Left ventricle myocardium inferior (tissue), 1 donor: Measurements from ENCODE around the gene ZNF195. TPM values are rescaled to one million over a fixed set of nuclear protein-coding genes. Genes with fewer than 3 reads are reported as not detected.
"Not testable (repeated sequence)": the region's sequence is repeated elsewhere in the genome, so short reads cannot be mapped to it uniquely, and the experiment has no call there.

Experiments
- DNase-seq: peaks from one replicate; pipeline ENCODE4 v3.0.0-alpha.2; 2020
- H3K27ac ChIP-seq: fragments of 200-600 bp; replicated peaks from 2 replicates; pipeline ENCODE4 v1.8.0; 2021
- H3K27me3 ChIP-seq: fragments of 200-600 bp; 2 replicates; pipeline ENCODE4 v1.8.0; 2021; ENCODE audit warnings: low read depth
- H3K36me3 ChIP-seq: fragments of 200-600 bp; 2 replicates; pipeline ENCODE4 v1.8.0; 2021
- H3K4me1 ChIP-seq: fragments of 200-600 bp; 2 replicates; pipeline ENCODE4 v1.8.0; 2021
- H3K4me3 ChIP-seq: fragments of 200-600 bp; 2 replicates; pipeline ENCODE4 v1.8.0; 2021; ENCODE audit warnings: mild to moderate bottlenecking, moderate library complexity
- H3K9me3 ChIP-seq: fragments of 200-600 bp; replicated peaks from 2 replicates; pipeline ENCODE4 v1.8.0; 2021
- CTCF ChIP-seq: fragments of 200-600 bp; IDR thresholded peaks from 2 replicates; pipeline ENCODE4 v1.8.0; 2021; ENCODE audit warnings: antibody characterized with exemption, mild to moderate bottlenecking, borderline replicate concordance
- intact Hi-C: fragments of 100-400 bp; cut with micrococcal nuclease; formaldehyde crosslinking; loops from one replicate; pipeline ENCODE4 v1.11.0; 2022
- long read RNA-seq: library from polyadenylated mRNA; unstranded; transcript quantifications from one replicate; pipeline ENCODE4 v2.0.0, GENCODE V29; 2021
- total RNA-seq: library from RNA; stranded (reverse); fragmentation: NEBNext Ultra II Directional; extraction: Animal tissue kit (Norgen Biotek cat#: 25700); gene quantifications from one replicate; pipeline ENCODE4 v1.2.1, GENCODE V29; 2021
- donor health status: DM: no; HTN: yes; CAD: no; lungs with severe emphysema.

Gene ZNF195
- 8.2 TPM for total RNA-seq
- long read RNA-seq, transcript ZNF195-204 (4 exons, 2,970 nt) = major isoform, 17 of 21 reads
- long read RNA-seq, partial matches to known transcripts = 0 of 21 reads
- long read RNA-seq, other reads (novel, unspliced or antisense) = 3 of 21 reads

- intact Hi-C loops = no loop called here
- Histone ChIP-seq H3K27ac (peak within 1 kb of the TSS; percentile 90), H3K9me3 (no peaks in the 10 kb centered on the region), H3K36me3 (peaks cover 4% of the 10 kb centered on the region), H3K4me3 (peak within 1 kb of the TSS; percentile 92), H3K27me3 (no peaks in the 10 kb centered on the region), H3K4me1 (peaks cover 45% of the 10 kb centered on the region)
- peak; percentile 99 for DNase-seq
- no peak for TF ChIP-seq CTCF
Measured at GRCh38 chr11:3378426-3379423, at the start of gene ZNF195. Gene ZNF195 (minus strand): TSS chr11:3379146. CDS start chr11:3379040, 106 bp downstream.

- H3K27me3 ChIP-seq = peaks cover 38% of the 10 kb centered on the region
- H3K27ac ChIP-seq, DNase-seq, intact Hi-C loops, H3K4me3 ChIP-seq, H3K36me3 ChIP-seq, H3K9me3 ChIP-seq: not testable (repeated sequence)
- H3K4me1 ChIP-seq = peaks cover 15% of the 10 kb centered on the region
Measured at GRCh38 chr11:3428076-3428475, 49.1 kb upstream of the ZNF195 start.

GRCh38 chr11:3426541-3426940 is 47.6 kb upstream of the ZNF195 start:
- Histone ChIP-seq H3K27me3 (peaks cover 38% of the 10 kb centered on the region), H3K4me1 (peaks cover 22% of the 10 kb centered on the region)
- DNase-seq, H3K4me3 ChIP-seq, H3K9me3 ChIP-seq, intact Hi-C loops, H3K27ac ChIP-seq, H3K36me3 ChIP-seq: not testable (repeated sequence)

DNA sequence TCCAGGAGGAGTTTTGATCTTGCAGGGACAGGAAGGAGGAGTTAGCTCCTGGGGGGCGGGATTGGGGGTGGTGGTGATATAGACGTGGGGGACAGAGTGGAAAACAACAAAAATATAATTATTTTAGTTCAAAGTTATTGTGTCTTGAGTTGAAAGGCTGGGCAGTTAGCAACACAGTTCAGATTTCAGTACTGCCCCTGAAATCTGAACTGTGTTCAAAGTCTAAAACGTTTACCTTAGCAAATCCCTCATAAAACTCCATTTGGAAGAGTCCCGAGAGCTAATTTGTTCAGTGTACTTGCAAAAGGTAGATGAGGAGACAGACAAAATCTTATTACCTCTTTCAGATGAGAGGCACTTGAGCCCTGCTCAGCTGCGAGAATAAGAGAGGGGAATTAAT is 45.0 kb upstream of the ZNF195 start:
- DNase-seq, H3K36me3 ChIP-seq, intact Hi-C loops, H3K27ac ChIP-seq, H3K9me3 ChIP-seq: not testable (repeated sequence)
- peaks cover 17% of the 10 kb centered on the region for H3K4me1 ChIP-seq
- peaks cover 21% of the 10 kb centered on the region for H3K27me3 ChIP-seq
- peak overlapping the region; percentile 77 for H3K4me3 ChIP-seq

DNA sequence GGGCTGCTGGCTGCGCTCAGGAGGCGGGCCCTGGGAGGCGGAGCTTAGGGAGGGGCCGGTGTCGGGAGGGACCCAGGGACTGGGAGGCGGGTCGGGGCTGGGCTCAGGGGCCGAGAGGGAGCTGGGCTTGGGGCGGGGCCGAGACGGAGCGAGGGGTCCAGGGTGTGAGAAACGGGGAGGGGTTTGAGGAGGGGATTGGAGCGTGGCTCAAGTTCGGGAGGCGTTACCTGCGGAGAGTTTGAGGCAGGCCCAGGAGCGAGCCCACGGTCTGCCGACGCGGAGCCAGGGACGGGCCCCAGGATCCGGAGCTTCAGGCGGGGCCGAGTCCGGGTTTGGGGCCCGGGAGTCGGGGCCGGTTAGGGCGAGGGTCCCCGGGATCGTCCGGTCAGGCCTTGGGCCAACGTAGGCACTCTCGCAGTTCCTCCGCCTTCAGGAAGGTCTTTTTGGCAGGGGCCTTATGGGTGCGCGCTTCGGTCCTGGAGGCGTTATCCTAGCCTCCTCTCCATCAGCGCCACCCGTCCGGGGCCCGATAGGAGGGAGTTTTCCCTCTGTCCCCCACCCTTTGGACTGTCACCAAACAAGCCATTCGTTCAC is 44.3 kb upstream of the ZNF195 start:
- H3K36me3 ChIP-seq, H3K9me3 ChIP-seq, DNase-seq, intact Hi-C loops: not testable (repeated sequence)
- peak overlapping the region; percentile 77 for H3K4me3 ChIP-seq
- H3K4me1 ChIP-seq = peaks cover 17% of the 10 kb centered on the region
- H3K27me3 ChIP-seq = peaks cover 15% of the 10 kb centered on the region
- H3K27ac ChIP-seq = peak overlapping the region; percentile 70

GRCh38 chr11:3422380-3423137 is 43.6 kb upstream of the ZNF195 start:
- H3K9me3 ChIP-seq, H3K27me3 ChIP-seq, intact Hi-C loops, H3K36me3 ChIP-seq: not testable (repeated sequence)
- Histone ChIP-seq H3K4me3 (peak overlapping the region; percentile 77), H3K4me1 (peaks cover 17% of the 10 kb centered on the region), H3K27ac (peak overlapping the region; percentile 81)
- DNase-seq = peak; percentile 99

- intact Hi-C loops, DNase-seq: not testable (repeated sequence)
Measured at GRCh38 chr11:3421608-3422379, 42.8 kb upstream of the ZNF195 start.

GRCh38 chr11:3420281-3421042 is 41.5 kb upstream of the ZNF195 start:
- DNase-seq = not testable (repeated sequence)
- H3K4me1 ChIP-seq = peaks cover 17% of the 10 kb centered on the region

More at GRCh38 chr11:3421608-3422379, 42.8 kb upstream of the ZNF195 start:
- Histone ChIP-seq H3K27ac (peak overlapping the region; percentile 81), H3K4me3 (peak overlapping the region; percentile 77), H3K4me1 (peaks cover 17% of the 10 kb centered on the region)
- not testable (repeated sequence) for H3K36me3 ChIP-seq, H3K27me3 ChIP-seq, H3K9me3 ChIP-seq

GRCh38 chr11:3419496-3419895 is 40.5 kb upstream of the ZNF195 start:
- H3K4me1 ChIP-seq = peaks cover 17% of the 10 kb centered on the region
- H3K36me3 ChIP-seq, DNase-seq, H3K4me3 ChIP-seq, H3K27ac ChIP-seq, intact Hi-C loops, H3K27me3 ChIP-seq, H3K9me3 ChIP-seq: not testable (repeated sequence)

More at GRCh38 chr11:3420281-3421042, 41.5 kb upstream of the ZNF195 start:
- intact Hi-C loops, H3K4me3 ChIP-seq, H3K27me3 ChIP-seq, H3K27ac ChIP-seq, H3K36me3 ChIP-seq, H3K9me3 ChIP-seq: not testable (repeated sequence)
